ENCODE measurements around the gene SLBP.

Gene SLBP

GRCh38 chr4:1659104-1660043, 52.7 kb downstream of the SLBP start:
- in situ Hi-C loops (cut with HindIII; ENCODE audit: low sequenced_read_pairs): no loop called here

DNA sequence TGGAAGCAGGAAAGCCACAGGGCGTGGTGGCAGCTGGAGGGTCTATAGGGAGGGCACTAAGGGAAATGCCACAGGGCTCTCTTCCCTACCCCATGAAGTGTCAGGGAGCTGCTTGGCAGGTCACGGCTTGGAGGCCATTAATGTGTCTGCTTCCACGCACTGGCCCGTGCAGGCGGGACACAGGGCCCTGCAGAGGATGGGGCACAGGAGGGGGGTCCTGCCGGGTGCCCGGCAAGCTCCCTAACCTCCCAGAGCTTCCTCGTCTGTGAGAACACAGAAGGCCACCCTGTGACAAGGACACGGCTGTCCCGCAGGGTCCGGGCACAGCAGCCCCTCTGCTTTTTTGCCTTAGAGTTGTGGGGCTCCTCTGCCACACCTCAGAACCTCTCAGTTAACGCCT, 53.5 kb downstream of the SLBP start:
- in situ Hi-C loops (cut with HindIII; ENCODE audit: low sequenced_read_pairs): no loop called here

DNA sequence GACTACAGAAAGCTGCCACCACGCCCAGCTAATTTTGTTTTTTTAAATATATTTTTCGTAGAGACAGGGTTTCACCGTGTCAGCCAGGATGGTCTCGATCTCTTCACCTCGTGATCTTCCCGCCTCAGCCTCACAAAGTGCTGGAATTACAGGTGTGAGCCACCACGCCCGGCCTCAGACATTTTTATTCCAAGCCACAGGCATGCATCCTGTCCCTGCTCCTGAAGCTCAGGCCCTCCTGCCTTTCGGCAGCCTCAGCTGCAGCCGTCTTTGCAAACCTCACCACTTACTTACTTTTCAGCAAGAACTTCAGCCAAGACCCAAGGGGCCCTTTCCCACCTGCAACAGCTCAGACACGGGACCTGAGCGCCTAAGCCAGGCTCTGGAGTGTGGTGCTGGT, 54.0 kb downstream of the SLBP start:
- in situ Hi-C loops (cut with HindIII; ENCODE audit: low sequenced_read_pairs): no loop called here

GRCh38 chr4:1656986-1657385, 55.1 kb downstream of the SLBP start:
- in situ Hi-C loops (cut with HindIII; ENCODE audit: low sequenced_read_pairs): no loop called here

- in situ Hi-C loops (cut with HindIII; ENCODE audit: low sequenced_read_pairs): no loop called here
These were observed 56.0 kb downstream of the SLBP start for GRCh38 chr4:1656132-1656531.

GRCh38 chr4:1655676-1656075, 56.4 kb downstream of the SLBP start:
- in situ Hi-C loops (cut with HindIII; ENCODE audit: low sequenced_read_pairs): no loop called here

GRCh38 chr4:1655081-1655480, 57.0 kb downstream of the SLBP start:
- in situ Hi-C loops (cut with HindIII; ENCODE audit: low sequenced_read_pairs): no loop called here

DNA sequence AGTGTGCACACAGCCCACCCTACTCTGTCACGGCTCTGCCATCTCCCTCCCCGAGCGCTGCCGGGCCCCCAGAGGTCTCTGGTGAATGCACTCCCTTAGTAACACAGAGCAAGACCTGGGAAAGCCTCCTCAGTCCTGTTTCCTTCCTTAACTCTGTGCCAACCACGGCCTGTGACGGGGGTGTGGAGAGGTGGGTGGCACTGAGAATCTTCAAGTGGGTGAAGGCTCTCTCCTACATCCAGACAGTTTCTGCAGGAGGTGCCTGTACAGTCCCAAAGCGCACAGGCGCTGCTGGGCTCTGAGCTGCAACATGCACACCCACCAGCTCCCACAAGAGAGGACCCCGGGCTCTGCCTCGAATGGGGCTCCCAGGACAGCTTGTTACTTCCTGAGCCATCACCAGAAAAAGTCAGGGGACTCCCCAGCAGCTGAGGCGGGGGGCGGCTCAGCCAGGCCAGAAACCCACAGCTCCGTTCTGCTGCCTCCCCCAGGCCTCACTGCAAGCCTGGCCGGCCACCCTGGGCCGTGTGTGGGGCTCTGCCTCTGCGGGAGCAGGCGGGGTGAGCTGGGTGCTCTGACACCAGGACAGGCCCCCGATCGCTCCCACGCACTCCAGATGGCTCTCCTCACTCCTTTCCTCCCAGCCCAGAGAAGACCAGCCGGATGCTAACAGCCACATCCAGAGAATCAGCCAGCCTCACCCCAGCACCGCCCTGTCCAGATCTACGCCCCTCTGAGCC, 57.7 kb downstream of the SLBP start:
- in situ Hi-C loops (cut with HindIII; ENCODE audit: low sequenced_read_pairs): no loop called here

DNA sequence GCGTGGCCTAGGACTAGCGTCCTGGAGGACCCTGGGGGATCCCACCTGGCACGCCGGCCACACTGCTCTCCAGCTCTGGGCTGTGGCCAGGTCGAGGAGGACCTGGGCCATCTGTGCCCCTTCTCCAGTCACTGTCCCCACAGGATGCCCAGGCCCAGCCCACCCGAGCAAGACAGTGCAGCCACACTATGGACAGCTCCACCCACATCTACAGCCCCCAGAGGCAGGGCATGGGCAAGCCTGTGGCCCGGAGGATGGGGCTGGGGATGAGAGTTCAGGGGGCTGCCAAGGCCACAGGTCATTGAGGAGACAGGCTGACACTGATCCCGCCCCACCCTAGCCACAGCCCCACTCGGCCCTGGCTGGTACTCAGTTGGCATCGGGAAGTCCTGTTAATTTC, 58.3 kb downstream of the SLBP start:
- in situ Hi-C loops (cut with HindIII; ENCODE audit: low sequenced_read_pairs): no loop called here

GRCh38 chr4:1652088-1652487, 60.0 kb downstream of the SLBP start:
- in situ Hi-C loops (cut with HindIII; ENCODE audit: low sequenced_read_pairs): no loop called here

- in situ Hi-C loops (cut with HindIII; ENCODE audit: low sequenced_read_pairs): no loop called here
These were observed 60.5 kb downstream of the SLBP start for GRCh38 chr4:1651609-1652008.

GRCh38 chr4:1648962-1649361, 63.2 kb downstream of the SLBP start:
- in situ Hi-C loops (cut with HindIII; ENCODE audit: low sequenced_read_pairs): loop anchor here (10.0 to 25.0 kb wide), 4 partner anchors 94 to 487 kb away; partner anchors contain the start of genes NKX1-1, SPON2 and UVSSA

DNA sequence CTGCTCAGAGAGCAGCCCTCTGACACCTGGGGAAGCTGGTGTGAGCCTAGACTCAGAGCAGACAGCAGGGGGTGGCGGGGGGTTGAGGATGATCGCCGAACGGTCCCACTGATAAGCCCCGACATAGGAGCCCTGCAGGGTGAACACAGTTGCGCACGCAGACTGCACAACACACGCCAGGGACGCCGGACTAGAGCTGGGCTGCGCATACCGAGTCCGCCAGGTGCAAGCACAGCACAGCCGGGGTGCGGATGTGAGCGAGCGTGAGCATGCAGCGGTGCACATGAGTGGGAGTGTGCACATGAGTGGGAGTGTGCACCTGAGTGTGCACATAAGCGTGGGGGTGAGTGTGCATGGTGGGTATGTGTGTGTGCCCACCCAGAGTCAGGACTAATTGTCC, 64.7 kb downstream of the SLBP start:
- in situ Hi-C loops (cut with HindIII; ENCODE audit: low sequenced_read_pairs): loop anchor here (10.0 to 25.0 kb wide), 4 partner anchors 93 to 485 kb away; partner anchors contain the start of genes NKX1-1, SPON2 and UVSSA

- in situ Hi-C loops (cut with HindIII; ENCODE audit: low sequenced_read_pairs): loop anchor here (10.0 to 25.0 kb wide), 4 partner anchors 92 to 484 kb away; partner anchors contain the start of genes NKX1-1, SPON2 and UVSSA
These were observed 65.4 kb downstream of the SLBP start for GRCh38 chr4:1646690-1647089.

GRCh38 chr4:1644891-1645657, 67.0 kb downstream of the SLBP start:
- in situ Hi-C loops (cut with HindIII; ENCODE audit: low sequenced_read_pairs): loop anchor here (10.0 to 25.0 kb wide), 4 partner anchors 90 to 483 kb away; partner anchors contain the start of genes NKX1-1, SPON2 and UVSSA

DNA sequence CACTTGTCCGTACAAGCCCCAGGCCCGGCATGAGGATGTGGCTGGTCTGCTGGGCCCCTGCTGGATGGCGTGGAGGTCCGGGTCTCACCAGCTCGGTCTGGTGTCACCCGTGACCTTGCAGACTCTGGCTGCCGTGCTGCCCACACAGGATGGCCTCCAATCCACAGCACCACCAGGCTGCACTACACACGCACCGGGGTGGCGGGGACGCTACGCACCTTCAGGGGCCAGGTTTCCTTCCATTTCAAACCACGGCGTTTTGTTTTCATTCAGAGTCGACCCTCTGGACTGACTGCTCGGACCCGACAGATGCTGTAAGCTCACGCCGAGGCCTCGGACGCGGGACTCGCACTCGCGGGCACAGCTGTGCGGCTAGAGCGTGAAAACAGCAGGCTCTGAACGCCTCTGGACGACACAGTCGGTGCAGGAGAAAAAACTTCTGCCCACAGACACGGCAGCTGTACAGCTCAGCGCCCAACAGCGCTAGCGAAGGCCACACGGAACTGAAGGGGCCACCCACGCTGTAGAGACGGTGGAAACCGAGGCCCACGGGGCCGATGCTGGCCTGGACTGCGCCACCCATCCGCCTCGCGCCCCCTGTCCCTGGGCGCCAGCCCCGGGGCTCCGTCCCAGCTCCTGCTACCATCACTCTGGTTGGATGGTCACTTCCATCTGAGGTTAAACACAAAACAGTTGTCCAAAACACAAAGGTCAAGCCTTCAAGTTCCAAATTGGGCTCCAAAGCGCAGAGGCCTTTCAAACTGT, 68.0 kb downstream of the SLBP start:
- in situ Hi-C loops (cut with HindIII; ENCODE audit: low sequenced_read_pairs): loop anchor here (10.0 to 25.0 kb wide), 4 partner anchors 89 to 482 kb away; partner anchors contain the start of genes NKX1-1, SPON2 and UVSSA
